GM18519 (cell line): Measurements from ENCODE around the gene LRRTM1.

Experiments used
- ATAC-seq: cut with Tn5 transposase; IDR thresholded peaks from one replicate; pipeline ENCODE4 v1.9.1; 2021; ENCODE audit warnings: mild to moderate bottlenecking, moderate library complexity; ENCODE audit not compliant: unreplicated experiment, low FRiP score

LRRTM1 gene

DNA sequence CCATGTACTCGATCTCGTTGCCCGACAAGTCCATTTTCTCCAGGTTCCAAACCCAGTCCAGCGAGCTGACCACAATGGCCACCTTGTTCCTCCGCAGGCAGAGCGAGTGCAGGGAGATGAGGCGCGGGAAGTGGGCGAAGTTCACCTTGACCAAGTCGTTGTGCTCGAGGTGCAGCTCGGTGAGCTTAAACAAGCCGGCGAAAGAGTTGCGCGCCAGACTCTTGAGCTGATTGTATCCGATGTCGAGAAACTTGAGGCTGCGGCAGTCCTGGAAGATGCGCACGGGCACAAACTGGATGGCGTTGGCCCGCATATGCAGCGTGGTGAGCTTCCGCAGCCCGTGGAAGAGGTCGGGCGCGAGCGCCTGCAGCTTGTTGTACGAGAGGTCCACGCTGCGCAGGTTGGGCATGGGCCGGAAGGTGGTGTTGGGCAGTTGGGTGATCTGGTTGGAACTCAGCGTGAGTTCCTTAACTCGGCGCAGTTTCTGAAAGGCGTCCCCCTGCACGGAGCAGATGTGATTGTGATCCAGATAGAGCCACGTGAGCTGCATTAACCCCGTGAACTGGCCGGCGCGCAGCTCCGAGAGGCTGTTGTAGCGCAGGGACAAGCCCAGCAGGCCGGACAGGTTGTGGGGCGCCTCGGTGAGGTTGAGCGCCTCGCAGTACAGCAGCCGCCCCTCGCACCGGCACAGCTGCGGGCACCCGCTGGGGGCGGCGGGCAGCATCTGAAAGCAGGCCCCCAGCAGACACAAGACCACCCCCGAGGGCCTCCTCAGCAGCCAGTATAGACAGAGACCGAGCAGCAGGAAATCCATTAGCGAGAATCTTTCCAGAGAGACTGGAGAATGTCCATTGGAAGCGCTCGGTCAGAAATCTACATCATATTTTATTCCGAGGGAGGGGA, 1.3 kb downstream of the LRRTM1 start:
- ATAC-seq, result no peak

DNA sequence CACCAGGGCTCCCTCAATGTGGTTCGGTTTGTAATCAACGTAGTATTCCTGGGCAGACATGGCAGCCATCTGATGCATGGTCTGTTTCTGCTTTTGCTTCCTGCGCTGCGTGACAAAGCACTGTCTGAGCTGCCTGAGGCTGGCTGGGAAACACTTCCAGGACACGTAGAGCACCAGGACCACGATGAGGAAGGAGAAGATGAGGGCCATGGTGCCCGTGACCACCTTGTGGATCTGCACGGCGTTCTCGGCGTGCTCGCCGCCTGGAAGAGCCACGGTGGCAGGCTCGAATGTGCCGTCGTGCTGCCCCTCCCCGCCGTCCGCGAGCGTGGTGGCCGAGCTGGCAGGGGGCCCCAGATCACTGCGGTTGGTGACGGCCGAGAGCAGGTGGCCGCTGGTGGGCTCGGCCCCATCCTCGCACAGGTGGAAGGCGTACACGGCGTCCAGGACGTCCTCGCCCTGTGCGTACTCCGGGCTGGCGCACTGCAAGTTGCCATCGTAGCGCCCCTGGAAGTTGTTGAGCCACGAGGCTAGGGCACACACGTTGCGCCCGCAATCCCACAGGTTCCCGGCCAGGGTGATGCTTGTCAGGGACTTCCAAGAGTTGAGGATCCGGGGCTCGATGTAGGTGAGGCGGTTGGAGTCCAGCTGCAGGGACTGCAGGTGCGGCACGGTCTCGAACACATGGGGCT, 2.1 kb downstream of the LRRTM1 start:
- no peak for ATAC-seq

DNA sequence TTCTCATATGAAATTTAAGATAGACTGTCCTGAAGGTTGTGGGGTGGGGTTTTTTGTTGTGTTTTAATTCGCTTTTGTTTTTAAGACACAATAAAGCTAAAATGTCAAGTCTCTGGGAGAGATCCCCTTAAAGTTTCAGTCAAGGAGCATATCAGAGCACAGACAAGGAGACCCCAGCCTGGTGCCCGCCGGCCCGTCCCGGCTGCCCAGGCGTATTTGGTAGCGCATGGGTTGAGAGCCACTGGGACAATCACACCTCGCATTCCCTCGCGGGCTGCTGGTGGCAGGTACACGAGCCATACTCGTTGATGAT, 2.6 kb downstream of the LRRTM1 start:
- ATAC-seq, result no peak

DNA sequence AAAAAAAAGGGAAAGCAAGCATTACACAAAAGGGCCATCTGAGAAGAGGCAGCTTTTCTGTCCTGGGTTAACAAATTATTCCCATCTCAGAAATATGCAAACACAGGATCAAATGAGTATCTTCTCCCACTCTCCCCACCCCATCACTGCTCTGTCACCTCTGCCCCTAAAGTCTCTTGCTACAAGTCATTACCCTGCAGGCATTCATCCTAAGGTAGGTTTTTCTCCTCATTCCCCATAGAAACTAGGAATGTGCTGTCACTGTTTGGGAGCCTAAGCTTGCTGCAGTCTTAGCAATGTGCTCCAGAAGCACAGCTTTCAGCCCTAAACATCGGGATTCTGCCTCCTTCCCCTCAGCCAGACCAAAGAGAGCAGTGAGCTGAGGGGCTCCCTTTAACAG, 3.6 kb downstream of the LRRTM1 start:
- no peak for ATAC-seq

DNA sequence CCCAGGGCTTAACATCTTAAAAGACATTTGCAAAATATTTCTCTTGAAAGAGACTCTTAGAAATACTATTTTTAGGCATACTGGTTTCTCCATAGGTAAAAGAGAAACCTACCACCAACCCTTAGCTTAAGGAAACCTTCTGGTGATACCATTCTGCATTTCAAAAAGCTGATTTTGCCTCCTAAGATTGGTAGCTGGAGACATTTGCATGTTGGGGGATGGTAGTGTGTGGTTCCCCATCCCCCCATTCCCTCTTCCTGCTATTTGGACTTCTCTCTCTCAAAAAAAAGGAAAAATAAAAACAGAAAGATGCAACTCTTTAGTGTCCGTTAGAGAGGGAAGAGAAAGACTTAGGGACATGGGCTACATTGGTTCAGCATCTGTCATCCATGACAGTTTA, 4.2 kb downstream of the LRRTM1 start:
- ATAC-seq, result no peak

GRCh38 chr2:80299661-80300060, 4.9 kb downstream of the LRRTM1 start:
- ATAC-seq, result no peak

GRCh38 chr2:80298954-80299353, 5.6 kb downstream of the LRRTM1 start:
- no peak for ATAC-seq

DNA sequence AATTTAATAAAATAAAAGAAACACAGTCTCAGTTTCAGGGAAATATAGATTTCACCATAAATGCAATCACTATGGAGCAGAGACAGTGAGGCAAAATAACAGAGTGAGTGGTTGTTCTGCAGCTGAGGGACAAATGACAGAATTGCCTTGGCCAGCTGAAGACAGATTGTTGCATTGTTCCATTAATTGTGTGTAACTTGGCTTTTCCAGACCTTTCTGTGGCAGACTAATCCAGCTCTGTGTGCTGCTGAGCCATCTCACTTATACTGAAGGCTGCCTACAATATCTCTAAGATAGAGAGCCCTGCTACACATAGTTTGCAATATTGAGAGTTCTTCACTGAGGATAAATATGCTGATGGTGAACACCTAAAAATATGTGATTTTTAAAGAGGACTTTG, 11.5 kb downstream of the LRRTM1 start:
- no peak for ATAC-seq

DNA sequence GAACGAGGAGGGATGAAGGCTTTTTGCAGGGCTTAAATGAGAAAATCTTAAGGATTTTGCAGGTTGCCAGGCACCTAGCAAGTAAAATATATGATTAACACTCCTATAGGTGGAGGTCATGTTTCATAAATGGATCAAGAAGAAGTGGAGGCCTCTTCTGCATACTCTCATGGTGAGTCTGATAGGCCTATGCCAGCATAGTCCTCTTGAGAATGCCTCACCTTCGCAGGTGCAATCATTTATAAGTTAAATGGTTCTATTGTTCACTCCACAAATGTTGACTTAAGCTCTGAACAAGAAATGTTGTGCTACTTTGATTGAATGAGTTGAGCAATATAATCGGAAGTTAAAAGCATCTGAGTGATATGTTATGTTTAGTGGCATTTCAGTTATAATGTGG, 12.1 kb downstream of the LRRTM1 start:
- ATAC-seq, result no peak

GRCh38 chr2:80291656-80292055, 12.9 kb downstream of the LRRTM1 start:
- ATAC-seq, result no peak

DNA sequence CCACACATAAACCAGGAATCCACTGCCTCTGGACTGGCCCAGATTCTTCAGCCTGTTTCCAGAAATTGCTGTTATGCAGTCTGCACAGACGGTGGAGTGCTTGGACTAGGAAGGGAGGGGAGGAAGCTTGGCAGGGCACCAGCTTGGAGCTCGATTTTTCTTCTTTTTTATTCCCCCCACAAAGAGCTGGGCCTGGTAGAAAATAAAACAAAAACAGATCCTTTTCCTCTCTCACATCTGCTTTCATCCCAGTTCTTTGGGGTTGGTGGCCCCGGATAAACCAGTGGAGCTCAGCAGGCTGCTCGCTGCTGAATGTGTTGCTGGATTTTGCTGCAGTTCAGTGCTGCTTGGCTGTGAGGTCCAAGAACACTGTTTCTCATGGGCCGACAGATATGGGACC, 16.0 kb downstream of the LRRTM1 start:
- ATAC-seq, result no peak

DNA sequence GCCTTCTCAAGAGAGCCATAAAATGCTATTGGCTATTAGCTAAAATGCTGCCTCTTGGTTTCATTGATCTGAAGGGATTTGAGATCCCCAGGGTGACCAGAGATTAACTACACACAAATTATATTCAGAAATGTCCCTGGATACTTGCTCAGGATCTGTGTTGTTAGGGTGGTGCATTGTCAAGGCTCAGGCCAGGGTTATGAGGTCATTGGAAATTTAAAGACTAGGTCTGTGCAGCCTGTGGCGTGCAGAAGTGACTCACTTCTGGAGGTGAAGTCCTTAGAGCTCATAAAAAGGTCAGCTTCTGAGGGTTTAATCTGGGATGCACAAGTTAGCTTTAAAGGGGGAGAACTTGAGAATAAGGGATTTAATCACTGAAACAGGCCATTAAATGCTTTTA, 23.5 kb downstream of the LRRTM1 start:
- no peak for ATAC-seq

DNA sequence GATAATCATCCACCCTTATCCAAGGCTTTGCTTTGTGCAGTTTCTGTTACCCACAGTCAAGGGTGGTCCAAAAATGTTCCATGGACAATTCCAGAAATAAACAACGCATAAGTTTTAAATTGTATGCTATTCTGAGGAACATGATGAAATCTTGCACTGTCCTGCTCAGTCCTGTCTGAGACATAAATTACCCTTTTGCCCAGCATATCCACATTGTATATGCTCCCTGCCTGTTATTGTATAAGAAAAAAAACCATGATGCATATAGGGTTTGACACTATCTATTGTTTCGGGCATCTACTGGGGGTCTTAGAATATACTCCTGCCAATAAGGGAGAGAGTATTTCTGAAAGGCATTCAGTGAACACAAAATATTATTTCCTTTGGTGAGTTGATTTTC, 24.0 kb downstream of the LRRTM1 start:
- no peak for ATAC-seq

- ATAC-seq, result no peak
Observed at GRCh38 chr2:80269806-80270205, 34.7 kb downstream of the LRRTM1 start.

DNA sequence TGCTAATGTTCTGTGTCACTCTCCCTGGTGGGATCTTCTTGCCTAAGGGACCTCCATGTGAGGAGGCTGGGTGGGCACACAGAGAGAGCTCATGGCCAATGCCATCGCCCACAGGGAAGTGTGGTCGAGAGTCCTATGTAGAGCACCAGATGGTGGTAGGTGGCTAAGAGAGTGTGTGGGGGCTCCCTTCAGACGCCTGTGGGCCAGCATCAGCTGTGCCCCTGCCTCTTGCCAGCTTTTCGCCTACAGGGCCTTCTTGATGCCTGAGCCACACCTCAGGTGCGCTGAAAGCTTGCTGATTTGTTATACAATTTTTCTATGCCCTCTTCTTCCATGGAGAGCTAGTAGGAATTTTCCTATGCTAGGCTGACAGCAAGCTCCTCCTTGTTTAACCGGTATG, 38.3 kb downstream of the LRRTM1 start:
- no peak for ATAC-seq

DNA sequence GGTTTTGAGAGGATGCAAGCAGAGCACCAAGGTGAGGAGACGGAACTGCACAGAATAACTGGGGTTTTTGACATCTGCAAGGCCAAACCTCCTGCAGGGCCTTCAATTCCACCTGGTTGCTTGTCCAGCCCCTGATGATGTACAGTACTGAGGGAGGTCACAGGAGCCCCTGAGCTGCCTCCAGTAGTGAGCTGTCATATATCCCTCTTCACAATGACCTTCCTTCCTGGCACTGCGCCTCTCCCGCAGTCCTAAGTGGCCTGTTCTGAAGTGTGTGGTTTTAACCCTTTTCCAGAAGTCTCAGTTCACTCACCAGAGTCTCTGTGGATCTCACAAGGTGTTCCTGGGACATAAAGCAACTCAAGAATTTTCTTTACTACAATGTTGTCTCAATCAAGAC, 45.3 kb downstream of the LRRTM1 start:
- no peak for ATAC-seq

GRCh38 chr2:80258793-80259192, 45.8 kb downstream of the LRRTM1 start:
- ATAC-seq, result no peak

DNA sequence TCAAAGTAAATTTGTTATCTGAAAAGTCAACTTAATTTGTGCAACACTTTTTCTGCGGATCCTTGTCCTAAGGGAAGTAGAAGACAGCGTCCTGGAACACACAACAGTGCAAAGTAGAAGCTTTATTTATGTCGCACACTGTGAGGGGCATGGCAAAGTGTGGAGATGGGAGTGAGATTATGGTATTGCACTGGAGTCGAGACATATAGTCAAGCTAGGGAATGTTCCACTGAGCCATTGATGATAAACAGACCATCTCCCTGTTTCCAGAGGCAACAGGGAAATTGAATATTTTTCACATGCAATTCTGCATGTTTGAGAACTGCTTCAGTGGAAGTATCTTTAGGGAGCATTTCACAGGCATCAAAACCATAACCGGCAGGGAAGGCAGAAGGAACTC, 46.2 kb downstream of the LRRTM1 start:
- ATAC-seq, result no peak

DNA sequence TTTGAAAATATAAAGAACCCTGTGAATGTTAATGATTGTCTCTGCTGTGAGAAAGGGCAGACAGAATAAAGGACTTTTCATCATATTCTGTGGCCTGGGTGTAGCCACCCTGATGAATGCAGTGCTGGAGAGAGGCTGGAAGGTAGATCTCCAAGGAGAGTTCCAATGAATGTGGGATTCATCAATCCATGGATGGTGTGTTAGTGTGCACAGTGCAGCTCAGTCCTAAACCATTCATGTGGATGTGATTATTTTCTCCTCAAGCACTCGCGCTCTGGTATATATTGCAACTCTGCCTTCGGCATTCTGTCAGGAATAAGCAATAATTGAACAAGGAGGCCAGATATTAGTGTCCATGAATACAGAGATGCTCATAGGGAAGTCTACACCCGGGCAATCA, 47.1 kb downstream of the LRRTM1 start:
- no peak for ATAC-seq

DNA sequence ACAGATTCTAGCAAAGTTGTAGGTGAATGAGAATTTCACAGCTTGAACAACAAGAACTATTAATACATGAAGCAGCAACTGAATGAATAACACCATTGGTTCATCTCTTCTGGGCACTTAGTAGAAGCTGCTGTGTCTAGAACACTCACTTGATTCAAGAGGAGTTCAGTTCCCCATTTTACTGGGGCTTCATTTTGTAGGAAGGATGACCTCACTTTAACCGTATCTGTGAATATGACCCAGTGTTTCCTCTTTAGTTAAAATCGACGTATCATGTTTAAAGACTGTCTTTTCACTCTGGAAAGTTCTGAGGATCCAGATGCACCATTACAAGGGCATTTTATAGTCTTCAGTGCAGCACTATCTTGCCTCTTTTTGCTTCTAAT, 47.8 kb downstream of the LRRTM1 start:
- no peak for ATAC-seq

GRCh38 chr2:80255918-80256781, 48.4 kb downstream of the LRRTM1 start:
- ATAC-seq, result no peak
